Measurements from ENCODE around the gene GSX2.
"Not testable (repeated sequence)": the region's sequence is repeated elsewhere in the genome, so short reads cannot be mapped to it uniquely, and the experiment has no call there.

The GSX2 gene

DNA sequence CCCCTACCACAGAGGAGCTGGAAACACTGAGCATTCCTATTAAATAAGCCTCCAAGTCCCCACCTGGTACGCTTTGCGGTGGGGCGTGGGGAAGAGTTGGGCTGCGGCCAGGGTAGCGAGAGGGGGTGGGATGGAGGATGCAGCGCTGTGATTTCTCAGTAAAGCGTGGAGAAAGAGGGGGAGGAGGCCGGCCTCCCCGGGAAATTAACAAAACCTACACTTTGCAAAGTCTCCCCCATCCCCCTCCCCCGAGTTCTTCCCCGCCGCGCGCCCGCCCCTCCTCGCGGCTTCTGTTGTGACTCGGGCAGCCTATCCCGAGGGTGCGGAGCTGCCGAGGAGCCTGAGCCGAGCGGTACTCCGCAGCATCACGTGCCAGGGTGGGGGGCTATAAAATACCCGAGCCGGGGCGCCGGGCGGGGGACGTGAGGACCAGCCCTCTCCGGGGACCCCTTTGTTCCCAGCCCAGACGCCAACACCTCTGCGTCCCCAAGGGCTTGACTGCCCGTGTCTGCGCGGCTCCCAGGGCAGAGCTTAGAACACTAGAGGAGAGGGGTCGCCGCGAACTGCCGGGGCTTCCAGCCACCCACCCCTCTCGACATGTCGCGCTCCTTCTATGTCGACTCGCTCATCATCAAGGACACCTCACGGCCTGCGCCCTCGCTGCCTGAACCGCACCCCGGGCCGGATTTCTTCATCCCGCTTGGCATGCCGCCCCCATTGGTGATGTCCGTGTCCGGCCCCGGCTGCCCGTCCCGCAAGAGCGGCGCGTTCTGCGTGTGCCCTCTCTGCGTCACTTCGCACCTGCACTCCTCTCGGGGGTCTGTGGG lies at the start of gene GSX2:
Gene GSX2 (plus strand): TSS at position 416 of the 827 bp plus-strand sequence. CDS start 182 bp downstream, at position 598.
- no peak for DNase-seq (ENCODE audit: low read depth in 2 of 2)

DNA sequence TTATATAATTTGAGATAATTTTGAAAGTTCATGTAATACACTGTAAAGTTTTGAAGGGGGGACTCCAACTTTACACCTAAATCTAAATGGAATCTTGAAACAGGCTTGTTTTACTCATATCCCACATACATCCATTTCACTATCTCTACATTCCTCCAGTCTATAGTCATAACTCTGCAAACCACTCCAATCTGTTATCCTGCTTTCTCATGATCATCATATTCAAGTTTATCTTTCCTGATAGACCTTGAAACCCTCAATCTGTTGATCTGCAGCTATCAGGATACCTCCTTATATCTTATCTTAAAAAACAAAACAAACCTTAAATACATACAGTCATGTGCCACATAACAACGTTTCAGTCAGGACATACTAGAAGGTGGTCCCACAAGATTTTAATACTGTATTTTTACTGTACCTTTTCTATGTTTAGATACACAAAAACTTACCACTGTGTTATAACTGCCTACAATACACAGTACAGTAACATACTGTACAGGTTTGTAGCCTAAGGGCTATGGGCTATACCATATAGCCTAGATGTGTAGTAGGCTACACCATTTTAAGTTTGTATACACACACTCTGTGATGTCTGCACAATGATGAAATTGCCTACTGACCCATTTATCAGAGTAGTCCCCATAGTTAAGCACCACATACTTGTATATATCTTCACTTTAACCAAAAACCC lies 49.6 kb upstream of the GSX2 start:
- no peak for DNase-seq (ENCODE audit: low read depth in 2 of 2)

DNA sequence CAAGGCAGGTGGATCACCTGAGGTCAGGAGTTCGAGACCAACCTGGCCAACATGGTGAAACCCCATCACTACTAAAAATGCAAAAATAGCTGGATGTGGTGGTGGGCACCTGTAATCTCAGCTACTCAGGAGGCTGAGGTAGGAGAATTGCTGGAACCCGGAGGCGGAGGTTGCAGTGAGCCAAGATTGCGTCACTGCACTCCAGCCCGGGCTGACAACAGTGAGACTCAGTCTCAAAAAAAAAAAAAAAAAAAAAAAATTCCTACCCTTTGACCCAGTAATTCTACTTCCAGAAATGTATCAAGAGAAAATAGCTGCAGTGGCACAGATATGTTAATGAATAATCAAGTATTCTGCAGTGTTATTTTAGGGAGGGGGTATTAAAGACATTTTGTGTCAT lies 46.6 kb upstream of the GSX2 start:
- DNase-seq (ENCODE audit: low read depth in 2 of 2): not testable (repeated sequence)

DNA sequence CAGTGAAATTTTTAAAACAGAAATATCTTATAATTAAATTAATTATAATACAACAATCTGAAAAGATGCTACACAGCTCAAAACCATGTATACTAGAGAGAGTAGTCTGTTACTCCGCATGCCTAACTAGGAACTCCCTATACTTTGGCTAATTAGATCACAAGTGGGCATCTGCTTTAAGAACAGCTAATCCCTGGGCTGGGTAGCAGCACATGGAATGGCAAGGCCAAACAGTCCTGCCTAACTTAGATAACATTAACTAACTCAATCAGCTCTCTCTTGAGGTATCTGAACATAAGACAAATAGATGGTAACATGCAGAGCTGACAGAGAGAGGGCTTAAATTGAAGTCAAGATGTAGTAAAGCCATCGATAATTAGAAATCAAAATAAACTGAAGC lies 45.5 kb upstream of the GSX2 start:
- DNase-seq (ENCODE audit: low read depth in 2 of 2): no peak

DNA sequence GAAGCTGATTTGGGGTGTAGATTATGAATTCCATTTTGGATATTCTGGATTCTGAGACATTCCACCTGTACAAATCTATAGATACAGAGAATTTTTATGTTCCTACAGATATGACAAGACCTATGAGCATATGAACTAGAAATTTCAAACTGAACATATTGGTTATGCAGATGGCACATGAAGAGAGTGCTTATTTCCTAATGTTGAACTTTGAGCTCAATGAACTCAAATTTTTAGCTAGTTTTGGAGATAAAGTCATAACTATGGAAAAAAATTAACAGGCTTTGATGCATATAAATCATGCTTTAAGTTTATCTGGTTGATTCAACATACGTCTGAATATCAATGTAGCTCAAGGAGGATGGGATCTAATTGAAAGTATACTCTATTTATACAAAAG lies 44.5 kb upstream of the GSX2 start:
- DNase-seq (ENCODE audit: low read depth in 2 of 2): no peak

DNA sequence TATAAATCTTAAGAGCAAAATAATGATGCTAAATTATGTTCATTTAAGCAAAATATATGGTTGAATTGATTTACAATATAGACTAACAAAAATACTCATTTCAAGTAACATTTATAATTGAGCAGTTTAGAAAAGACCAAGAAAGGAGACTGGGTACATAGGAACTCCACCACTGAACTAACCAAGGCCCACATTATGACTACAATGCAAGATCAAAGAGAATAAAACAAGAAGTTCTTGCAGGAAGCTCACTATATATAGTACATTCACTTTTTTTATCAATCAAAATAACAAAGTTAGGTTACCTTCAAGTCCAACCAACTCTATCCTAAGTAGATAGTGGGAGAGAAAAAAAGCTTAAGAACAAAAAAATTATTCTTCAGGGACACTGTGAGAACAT lies 43.6 kb upstream of the GSX2 start:
- DNase-seq (ENCODE audit: low read depth in 2 of 2): no peak

DNA sequence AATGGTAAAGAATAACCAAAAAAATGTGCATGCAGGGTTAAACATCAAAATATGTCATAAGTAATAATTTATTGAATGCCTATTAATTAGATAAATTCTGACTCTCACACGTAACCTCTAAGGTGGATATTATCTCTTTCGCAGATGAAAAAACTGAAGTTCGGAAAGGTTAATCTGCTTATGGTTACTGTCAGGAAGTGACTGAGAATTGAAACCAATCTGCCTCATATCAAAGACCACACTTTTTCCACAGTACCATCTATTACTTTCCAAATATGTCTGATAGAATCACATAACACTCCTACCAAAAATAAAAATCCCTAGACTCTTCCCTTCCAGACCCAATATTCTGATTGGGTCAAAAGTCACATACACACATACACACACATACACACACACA lies 41.8 kb upstream of the GSX2 start:
- DNase-seq (ENCODE audit: low read depth in 2 of 2): no peak

DNA sequence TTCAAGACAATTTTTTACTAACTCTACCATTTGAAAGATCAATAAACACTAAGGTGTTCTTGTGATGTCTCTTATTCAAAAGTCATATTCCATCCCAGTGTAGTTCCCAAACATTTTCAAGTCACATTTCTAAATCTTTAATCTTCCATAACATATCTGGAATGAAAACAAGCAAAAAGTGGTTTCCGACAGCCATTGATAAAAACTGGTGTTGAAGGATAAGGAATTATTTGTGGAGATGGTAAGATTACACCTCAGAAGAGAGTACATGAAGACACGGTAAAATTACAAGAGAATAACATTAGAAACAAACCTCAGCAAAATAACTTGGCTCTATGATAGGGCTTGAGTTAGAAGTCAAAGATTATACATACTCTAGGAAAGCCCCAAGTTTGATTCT lies 39.8 kb upstream of the GSX2 start:
- no peak for DNase-seq (ENCODE audit: low read depth in 2 of 2)

DNA sequence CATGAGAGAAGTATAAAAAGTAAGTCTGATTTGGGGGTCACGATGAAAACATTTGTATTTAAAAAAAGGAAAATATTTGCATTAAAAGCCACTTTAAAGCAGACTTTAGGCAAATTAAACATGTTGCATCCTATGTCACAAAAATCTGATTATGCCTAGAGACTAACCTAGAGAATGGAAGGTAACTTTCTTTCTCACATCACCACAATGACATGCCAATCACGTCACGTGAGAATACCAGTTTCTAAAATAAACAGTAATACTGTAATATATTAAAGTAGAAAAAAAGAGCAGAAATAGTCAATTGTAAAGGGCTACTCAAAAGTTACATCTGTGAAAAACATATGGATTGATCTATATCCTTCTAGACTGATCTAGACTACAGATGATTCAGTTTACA lies 38.9 kb upstream of the GSX2 start:
- DNase-seq (ENCODE audit: low read depth in 2 of 2): no peak

DNA sequence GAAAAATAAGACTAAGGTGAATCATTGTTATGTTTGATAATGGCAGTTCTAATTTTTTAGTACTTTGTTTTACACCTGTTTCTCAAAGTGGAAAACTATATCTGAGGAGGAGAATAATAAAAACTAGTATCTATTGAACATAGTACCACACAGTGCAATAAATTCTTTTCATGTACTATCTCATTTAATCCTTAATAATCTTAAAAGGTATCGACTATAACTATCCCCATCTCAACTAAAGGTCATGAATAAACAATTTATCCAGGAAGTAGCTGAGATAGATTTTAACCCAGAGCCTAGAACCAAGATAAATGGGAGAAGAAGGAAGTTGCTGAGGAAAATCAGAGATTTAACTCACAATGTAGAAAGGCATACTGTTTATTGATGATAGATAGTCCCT lies 38.1 kb upstream of the GSX2 start:
- DNase-seq (ENCODE audit: low read depth in 2 of 2): no peak

DNA sequence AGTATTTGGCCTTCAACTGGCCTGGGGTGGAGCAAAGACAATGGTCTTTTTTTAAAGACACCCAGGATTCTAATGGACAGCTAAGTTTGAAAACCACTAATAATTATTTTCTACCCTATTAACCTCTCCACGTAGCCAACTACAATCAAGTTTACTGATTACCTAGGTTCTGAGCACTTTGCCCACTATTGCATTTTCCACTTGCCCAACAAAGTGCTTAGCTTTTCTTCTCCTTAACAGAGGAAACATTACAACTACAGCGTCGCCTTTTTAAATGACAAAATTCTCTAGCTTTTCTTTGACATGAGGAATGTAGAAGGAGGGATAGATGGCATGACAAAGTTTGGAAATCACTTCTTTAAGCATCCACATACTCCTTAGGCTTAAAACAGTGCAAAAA lies 37.6 kb upstream of the GSX2 start:
- no peak for DNase-seq (ENCODE audit: low read depth in 2 of 2)

DNA sequence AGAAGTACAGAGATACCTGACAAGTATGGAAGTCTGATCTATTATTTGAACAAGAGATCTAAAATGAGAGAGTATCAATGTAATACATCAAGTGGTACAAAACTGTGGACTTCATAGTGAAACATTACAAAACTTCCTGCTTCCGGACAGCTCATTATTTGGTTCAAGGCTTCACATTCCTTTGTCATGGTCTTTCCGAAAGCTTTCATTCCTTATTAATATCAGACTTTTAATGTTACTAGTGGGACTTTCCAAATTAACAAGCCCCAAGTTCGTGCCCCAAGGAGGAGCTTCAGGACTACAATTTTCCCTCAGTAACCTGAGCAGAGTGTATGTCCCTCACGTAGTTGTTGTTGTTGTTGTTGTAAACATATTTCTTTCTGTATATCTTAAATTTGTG lies 36.7 kb upstream of the GSX2 start:
- DNase-seq (ENCODE audit: low read depth in 2 of 2): no peak

DNA sequence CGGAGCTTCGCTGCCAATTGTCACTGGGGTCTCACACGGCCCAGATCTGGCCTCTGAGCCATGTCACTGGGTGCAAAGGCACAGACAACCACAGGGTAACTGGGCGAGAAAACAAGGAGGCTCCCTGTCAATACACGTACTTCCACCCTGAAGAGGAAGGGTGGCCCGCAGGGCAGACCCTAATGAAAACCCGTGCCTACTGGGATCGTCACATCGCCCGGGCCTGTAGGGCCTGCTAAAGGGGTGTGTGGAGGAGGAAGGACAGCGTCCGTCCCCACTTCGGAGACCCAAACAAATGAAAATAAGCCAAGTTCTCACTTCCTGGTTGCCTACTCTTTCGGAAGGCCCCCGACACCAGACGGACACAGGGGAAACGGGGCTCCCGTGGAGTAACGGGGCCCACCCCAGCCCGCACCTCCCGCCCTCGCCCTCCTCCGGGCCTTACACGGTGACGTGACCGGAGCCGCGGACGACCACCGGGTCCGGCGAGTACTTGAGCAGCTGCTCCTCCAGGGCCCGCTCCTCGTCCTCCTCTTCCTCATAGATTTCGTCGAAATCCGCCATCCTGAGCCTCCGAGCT lies 36.1 kb upstream of the GSX2 start:
- no peak for DNase-seq (ENCODE audit: low read depth in 2 of 2)

DNA sequence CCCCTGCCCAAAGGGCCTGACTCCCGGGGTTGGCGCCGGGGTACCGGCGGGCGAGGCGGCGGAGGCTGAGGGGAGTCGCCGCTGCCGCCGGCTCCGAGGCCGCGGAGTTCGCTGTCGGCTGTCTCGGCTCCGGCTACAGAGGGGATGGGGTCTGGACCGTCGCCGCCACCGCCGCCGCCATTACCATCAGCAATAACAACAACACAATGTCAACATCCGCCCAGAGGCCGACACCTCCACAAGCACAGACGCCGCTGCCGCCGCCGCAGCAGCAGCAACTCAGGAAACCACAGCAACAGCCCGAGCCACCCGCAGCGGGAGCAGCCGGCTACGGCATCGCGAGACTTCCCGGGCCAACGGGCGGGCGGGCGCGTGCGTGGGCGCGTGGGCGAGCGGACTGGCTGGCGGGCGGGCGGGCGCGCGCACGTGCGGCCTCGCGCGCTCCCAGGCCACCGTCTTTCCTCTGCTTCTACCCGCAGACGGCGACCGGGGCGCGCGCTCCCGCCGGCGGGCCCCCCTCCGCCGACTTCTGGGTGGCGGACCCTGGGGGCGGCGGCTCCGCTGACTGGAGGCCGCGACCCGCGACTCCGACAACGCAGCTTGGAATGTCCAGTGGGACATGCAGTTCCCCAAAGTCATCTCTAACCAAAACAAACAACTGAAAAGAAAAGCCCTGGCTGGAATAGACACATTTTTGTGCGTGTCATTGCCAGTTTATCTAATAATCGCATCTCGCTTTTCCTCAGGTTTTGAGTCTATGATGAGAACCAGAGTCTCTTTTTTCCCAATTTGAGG lies 35.4 kb upstream of the GSX2 start, which contains the start of gene CHIC2:
Gene CHIC2 (minus strand): TSS at position 289 of the 795 bp plus-strand sequence. CDS start 305 bp downstream, outside the sequence.
- DNase-seq (ENCODE audit: low read depth in 2 of 2): peak; percentile 95 to 97

DNA sequence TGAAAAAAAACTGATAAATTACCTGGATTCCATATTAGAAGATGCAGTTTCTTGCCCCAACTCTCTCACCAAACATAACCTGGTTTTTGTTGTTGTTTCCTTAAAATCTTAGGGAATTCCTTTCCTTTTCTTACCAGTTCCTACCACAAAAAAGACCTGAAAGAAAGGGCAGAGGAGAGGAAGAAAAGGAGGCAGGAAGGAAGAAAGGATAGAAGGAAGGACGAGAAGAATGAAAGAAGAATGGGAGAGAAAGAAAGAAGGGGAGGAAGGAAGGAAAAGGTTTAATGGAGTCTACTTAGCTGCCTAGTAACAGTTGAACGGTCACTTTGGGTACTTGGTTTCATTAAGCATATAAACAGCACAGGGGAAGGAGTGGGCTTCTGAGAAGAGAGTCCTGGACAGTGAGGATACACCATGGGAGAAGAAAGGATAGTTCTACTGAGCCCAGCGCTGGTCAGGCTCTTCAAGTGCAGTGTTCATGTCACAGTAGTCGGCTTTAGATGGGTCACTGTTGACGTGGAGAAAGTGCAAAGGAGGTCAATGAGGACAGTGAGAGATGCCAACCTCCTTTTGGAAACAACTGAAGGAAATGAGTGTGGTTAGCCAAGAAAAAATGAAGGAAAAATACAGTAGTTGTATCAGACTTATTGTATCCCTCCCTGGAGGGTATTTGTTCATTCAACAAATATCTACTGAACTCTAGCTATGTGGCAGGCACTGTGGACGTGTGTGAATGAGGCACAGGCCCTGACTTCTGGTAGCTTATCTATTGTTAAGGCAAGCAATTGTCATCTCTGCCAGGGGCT lies 34.5 kb upstream of the GSX2 start:
- DNase-seq (ENCODE audit: low read depth in 2 of 2): no peak

DNA sequence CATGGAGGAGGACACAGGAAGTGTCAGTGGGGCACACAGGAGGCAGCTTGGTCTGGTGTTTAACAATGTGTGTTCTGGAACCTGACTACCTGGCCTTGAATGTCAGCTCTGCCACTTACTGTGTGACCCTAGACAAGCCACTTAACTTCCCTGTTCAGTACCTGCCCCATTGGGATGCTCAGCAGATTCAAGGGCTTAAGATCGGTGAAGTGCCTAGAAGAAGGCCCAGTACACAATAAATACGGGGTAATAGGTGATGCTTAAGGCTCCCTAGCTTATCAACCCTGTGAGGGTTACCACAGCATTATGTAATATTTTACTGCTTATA lies 33.9 kb upstream of the GSX2 start:
- DNase-seq (ENCODE audit: low read depth in 2 of 2): no peak

DNA sequence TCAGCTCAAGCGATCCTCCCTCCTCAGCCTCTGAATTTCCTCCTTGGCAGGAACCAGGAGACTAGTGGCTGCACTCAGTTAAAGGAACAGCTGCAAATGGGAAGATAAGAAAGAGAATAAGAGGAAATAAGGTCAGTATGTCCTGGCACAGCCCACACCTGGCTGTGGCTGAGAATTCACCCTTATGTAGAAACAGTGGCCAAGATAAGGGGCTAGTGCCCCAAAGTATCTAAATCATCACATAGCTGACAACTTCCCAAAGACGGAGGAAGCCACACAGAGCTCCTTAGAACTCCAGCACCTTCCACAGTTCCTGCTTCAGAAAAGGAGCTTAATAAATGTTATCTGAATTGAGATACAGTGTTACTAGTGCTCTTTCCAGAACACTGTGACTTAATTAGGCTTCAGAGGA lies 33.2 kb upstream of the GSX2 start:
- DNase-seq (ENCODE audit: low read depth in 2 of 2): no peak

DNA sequence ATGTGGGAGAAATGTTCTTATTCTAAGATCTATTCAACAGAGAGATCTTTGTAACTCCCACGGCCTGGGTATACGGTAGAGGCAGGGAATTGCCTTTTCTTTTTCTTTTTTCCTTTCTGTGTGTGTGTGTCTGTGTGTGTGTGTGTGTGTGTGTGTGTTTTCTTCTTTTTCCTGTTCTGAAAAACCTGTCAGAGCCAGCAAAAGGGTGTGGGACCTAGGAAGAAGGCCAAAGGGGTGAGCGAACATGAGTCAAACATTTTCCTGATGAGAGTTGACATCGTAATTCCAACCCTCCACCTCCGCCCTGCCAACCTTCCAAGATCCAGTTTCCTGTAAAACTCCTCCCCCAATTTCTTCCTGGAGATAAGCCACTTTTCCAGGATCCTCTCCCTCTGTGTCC lies 32.8 kb upstream of the GSX2 start:
- DNase-seq (ENCODE audit: low read depth in 2 of 2): no peak

DNA sequence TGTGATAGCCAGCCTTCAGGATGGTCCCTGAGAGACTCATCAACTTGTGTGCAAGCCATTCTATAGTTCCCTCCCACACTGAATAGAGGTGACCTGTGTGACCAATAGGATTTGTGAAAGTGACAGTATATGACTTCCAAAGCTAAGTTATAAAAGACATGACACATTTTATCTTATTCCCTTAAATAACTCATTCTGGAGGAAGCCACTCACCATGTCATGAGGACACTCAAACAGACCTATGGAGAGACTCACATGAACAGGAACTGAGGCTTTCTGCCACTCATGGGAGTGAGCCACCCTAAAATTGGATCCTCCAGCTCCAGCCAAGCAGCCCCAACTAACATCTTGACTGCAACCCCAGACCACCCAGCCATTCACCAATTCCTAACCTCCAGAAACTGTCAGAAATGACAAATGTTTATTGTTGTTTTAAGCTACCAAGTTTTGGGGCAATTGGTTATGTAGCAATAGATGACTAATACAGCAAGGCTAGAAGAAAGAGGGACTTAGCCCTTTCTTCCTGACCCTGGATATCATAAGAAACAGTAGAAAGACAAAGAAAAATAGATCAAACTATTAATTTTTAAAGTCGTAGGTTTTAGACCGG lies 26.6 kb upstream of the GSX2 start:
- no peak for DNase-seq (ENCODE audit: low read depth in 2 of 2)

DNA sequence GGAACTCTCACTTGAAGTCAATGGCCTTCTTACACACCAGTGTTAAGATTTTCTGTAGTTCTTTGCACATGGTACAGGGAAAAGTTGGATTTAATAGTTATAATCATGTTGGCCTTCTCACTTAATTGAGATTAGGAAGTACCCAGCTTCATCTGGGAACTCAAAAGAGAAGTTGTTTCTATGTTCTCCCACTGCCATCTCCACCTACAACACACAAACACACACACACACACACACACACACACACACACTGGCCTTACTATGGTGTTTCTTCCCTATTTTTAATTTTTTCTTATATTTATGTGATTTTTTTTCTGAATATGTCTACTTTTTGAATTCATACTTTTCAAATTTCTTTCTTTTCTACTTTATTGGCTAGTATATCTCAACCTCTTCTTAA lies 25.6 kb upstream of the GSX2 start:
- no peak for DNase-seq (ENCODE audit: low read depth in 2 of 2)

DNA sequence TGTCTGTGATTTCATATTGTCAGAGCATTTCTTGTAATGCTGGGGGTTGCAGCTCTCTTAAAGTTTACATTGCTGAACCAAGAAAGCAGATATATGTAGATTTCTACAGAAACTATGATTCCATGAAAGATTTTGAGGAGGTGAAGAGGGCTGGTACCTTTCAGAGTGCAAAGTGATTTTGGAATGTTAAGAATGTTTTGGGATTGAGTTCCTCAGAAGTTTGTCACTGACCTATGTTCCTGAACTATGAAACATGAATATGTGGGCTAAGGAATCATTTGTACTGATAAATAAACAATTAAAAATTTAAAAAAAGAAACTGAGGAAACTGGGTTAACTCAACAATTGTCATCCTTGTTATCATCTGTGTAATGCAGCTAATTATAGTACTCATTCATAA lies 23.3 kb upstream of the GSX2 start:
- no peak for DNase-seq (ENCODE audit: low read depth in 2 of 2)

Data from stimulated activated CD8-positive, alpha-beta memory T cell treated with anti-CD3 and anti-CD28 coated beads, Interleukin-15, amount 100 ng/mL, for 48 hours (primary cell).